K562 (cell line): ENCODE data around the gene GLI1. TPM values are rescaled to one million over a fixed set of nuclear protein-coding genes. Genes with fewer than 3 reads are reported as not detected.

ENCODE experiments used
- CLOCK ChIP-seq: fragments of 250-450 bp; sonication (Bioruptor Pico); IDR thresholded peaks from 2 replicates; pipeline ENCODE4 v1.4.0; 2020; ENCODE audit warnings: mild to moderate bottlenecking, moderate library complexity, borderline replicate concordance
- FOXA3 ChIP-seq, 2 experiments: fragments of 450-650 bp in 1 of 2; sonication (generic) in 1 of 2; formaldehyde crosslinking; IDR thresholded peaks in 1 of 2; conservative IDR thresholded peaks in 1 of 2; 2 replicates each; pipeline versions ENCODE4 v1.4.0 to v1.8.0; 2020 to 2022; ENCODE audit warnings: mild to moderate bottlenecking in 2 of 2, missing genetic modification reagents in 1 of 2
- MGA ChIP-seq: fragments of 450-650 bp; IDR thresholded peaks from 2 replicates; pipeline ENCODE4 v1.6.1; 2016; ENCODE audit warnings: mild to moderate bottlenecking, moderate library complexity
- RBM34 ChIP-seq: fragments of 200-400 bp; formaldehyde crosslinking; IDR thresholded peaks from 2 replicates; pipeline ENCODE4 v1.6.1; 2018; ENCODE audit warnings: low read length, borderline replicate concordance; ENCODE audit not compliant: insufficient read depth
- ZFP91 ChIP-seq: sonication (generic); formaldehyde crosslinking; IDR thresholded peaks from 2 replicates; pipeline ENCODE4 v1.8.0; 2022; ENCODE audit warnings: mild to moderate bottlenecking, missing genetic modification reagents
- ZNF766 ChIP-seq: fragments of 200-800 bp; sonication (Bioruptor generic); conservative IDR thresholded peaks from 2 replicates; pipeline ENCODE4 v1.6.1; 2016; ENCODE audit warnings: missing genetic modification characterization, missing compliant biosample characterization
- polyA plus RNA-seq, 8 experiments: library from polyadenylated mRNA; depleted of rRNA in 4 of 8; stranded (reverse) in 5 of 8; unstranded in 3 of 8; fragments of >200 nt; fragmentation: Nextera tagmentation in 2 of 8; fragmentation: Illumina TruSeq in 1 of 8; extraction: Ambion mirVana in 2 of 8; extraction: Trizol in 1 of 8; gene quantifications; 2 replicates each; pipeline versions ENCODE4 v1.2.1 to v1.2.3, GENCODE V29; 2011 to 2014; ENCODE audit warnings: inconsistent platforms in 1 of 8, missing spikeins in 1 of 8
- total RNA-seq, 7 experiments: library from RNA; depleted of rRNA in 6 of 7; stranded (reverse); fragments of >200 nt in 6 of 7; fragmentation: Illumina TruSeq in 2 of 7; extraction: Trizol in 2 of 7; gene quantifications; 2 replicates each; pipeline versions ENCODE4 v1.2.1 to v1.2.3, GENCODE V29; 2011 to 2021; ENCODE audit warnings: low replicate concordance in 1 of 7

The GLI1 gene
- total and polyA plus RNA-seq, 9 of the 15 experiments (the other 6 are each of a cell fraction or from before 2014, with no cell fraction given) = 0.24 to 3.7 (median 0.61) TPM

- TF ChIP-seq MGA (peak; percentile 74), RBM34 (no peak), ZFP91 (CRISPR knock-in tag) (no peak), CLOCK (no peak), FOXA3 (CRISPR knock-in tag; conservative IDR thresholded peaks at IDR 0.05 in 1 of 2, IDR thresholded peaks at IDR 0.05 in 1 of 2) (no peak), ZNF766 (CRISPR knock-in tag) (peak; percentile 87; the same call in 1 of the 2 replicates)
These were observed 28.2 kb downstream of the GLI1 start, which contains the start of gene MARS1 (continued) for GRCh38 chr12:57487597-57488401.
